Effector memory CD8-positive, alpha-beta T cell (primary cell): ENCODE results near the gene LENG8.
A peak's percentile ranks its signal among the peaks of the same experiment; 100 is the strongest.
"Not testable (repeated sequence)": the region's sequence is repeated elsewhere in the genome, so short reads cannot be mapped to it uniquely, and the experiment has no call there.

Experiments used
- ATAC-seq: fragments of 150-1000 bp; cut with Tn5 transposase; replicated peaks from 2 replicates; pipeline ENCODE4 v1.10.0; 2021; ENCODE audit warnings: mild to moderate bottlenecking, moderate library complexity
- DNase-seq, 3 experiments: peaks; one replicate each; pipeline ENCODE4 v3.0.0; 2021
- H3K27ac Mint-ChIP-seq, 2 donors: one replicate each; pipeline ENCODE4 v1.8.0; 2022; ENCODE audit warnings: mild to moderate bottlenecking in 2 of 2, mixed read lengths in 2 of 2, moderate library complexity in 2 of 2
- H3K27me3 Mint-ChIP-seq, 2 donors: one replicate each; pipeline ENCODE4 v1.8.0; 2022; ENCODE audit warnings: mixed read lengths in 2 of 2
- H3K36me3 Mint-ChIP-seq: one replicate; pipeline ENCODE4 v1.8.0; 2022; ENCODE audit warnings: mild to moderate bottlenecking, moderate library complexity, mixed read lengths; ENCODE audit not compliant: insufficient read depth
- H3K4me1 Mint-ChIP-seq, 2 donors: one replicate each; pipeline ENCODE4 v1.8.0; 2022; ENCODE audit warnings: low read depth in 2 of 2, mixed read lengths in 2 of 2
- H3K4me3 Mint-ChIP-seq, 2 donors: one replicate each; pipeline ENCODE4 v1.8.0; 2022; ENCODE audit warnings: mild to moderate bottlenecking in 2 of 2, mixed read lengths in 2 of 2, moderate library complexity in 2 of 2
- H3K9me3 Mint-ChIP-seq, 2 donors: one replicate each; pipeline ENCODE4 v1.8.0; 2022; ENCODE audit warnings: mixed read lengths in 2 of 2

Gene LENG8

GRCh38 chr19:54477650-54478049 is 28.7 kb downstream of the LENG8 start:
- H3K36me3 Mint-ChIP-seq, result no peaks in the 10 kb centered on the region
- no peaks in the 10 kb centered on the region for H3K9me3 Mint-ChIP-seq
- no peak overlapping the region for H3K4me3 Mint-ChIP-seq
- ATAC-seq (no peak), DNase-seq (no peak)
- H3K27ac Mint-ChIP-seq, result no peak overlapping the region
- peaks cover 10 to 21% of the 10 kb centered on the region in 2 donors for H3K4me1 Mint-ChIP-seq
- peaks cover 16 to 52% of the 10 kb centered on the region in 2 donors for H3K27me3 Mint-ChIP-seq

GRCh38 chr19:54478677-54479266 is 29.8 kb downstream of the LENG8 start:
- ATAC-seq, result peak; percentile 42
- no peaks in the 10 kb centered on the region for H3K9me3 Mint-ChIP-seq
- H3K27ac Mint-ChIP-seq, result no peak overlapping the region
- peaks cover 13 to 26% of the 10 kb centered on the region in 2 donors for H3K4me1 Mint-ChIP-seq
- peaks cover 8 to 43% of the 10 kb centered on the region in 2 donors for H3K27me3 Mint-ChIP-seq
- no peak overlapping the region for H3K4me3 Mint-ChIP-seq
- H3K36me3 Mint-ChIP-seq, result peaks cover 4% of the 10 kb centered on the region
- DNase-seq, result no peak

- Mint-ChIP-seq H3K9me3 (no peaks in the 10 kb centered on the region), H3K27ac (no peak overlapping the region), H3K4me1 (peaks cover 13 to 28% of the 10 kb centered on the region in 2 donors), H3K4me3 (no peak overlapping the region), H3K27me3 (peaks cover 11 to 49% of the 10 kb centered on the region in 2 donors), H3K36me3 (peaks cover 4% of the 10 kb centered on the region)
- ATAC-seq (no peak), DNase-seq (no peak)
These were observed 31.1 kb downstream of the LENG8 start for GRCh38 chr19:54480051-54480450.

GRCh38 chr19:54481326-54481930 is 32.4 kb downstream of the LENG8 start:
- no peaks in the 10 kb centered on the region for H3K9me3 Mint-ChIP-seq
- peaks cover 16 to 39% of the 10 kb centered on the region in 2 donors for H3K4me1 Mint-ChIP-seq
- H3K27ac Mint-ChIP-seq, result no peak overlapping the region
- H3K36me3 Mint-ChIP-seq, result peaks cover 6% of the 10 kb centered on the region
- peak overlapping the region; percentile 29 to 57 for H3K4me3 Mint-ChIP-seq
- peaks cover 11 to 49% of the 10 kb centered on the region in 2 donors for H3K27me3 Mint-ChIP-seq
- ATAC-seq (peak; percentile 56), DNase-seq (peak in 2 of 3 experiments; percentile 42 to 43)

- DNase-seq (no peak), ATAC-seq (no peak)
- Mint-ChIP-seq H3K4me1 (peaks cover 16 to 39% of the 10 kb centered on the region in 2 donors), H3K9me3 (no peaks in the 10 kb centered on the region), H3K27me3 (peaks cover 11 to 38% of the 10 kb centered on the region in 2 donors), H3K36me3 (peaks cover 6% of the 10 kb centered on the region), H3K27ac (no peak overlapping the region), H3K4me3 (peak overlapping the region in 1 of 2 donors; percentile 46)
These were observed 33.9 kb downstream of the LENG8 start for GRCh38 chr19:54482889-54483288.

- DNase-seq (no peak), ATAC-seq (no peak)
- Mint-ChIP-seq H3K27me3 (peaks cover 7 to 25% of the 10 kb centered on the region in 2 donors), H3K9me3 (no peaks in the 10 kb centered on the region), H3K36me3 (peaks cover 6% of the 10 kb centered on the region), H3K4me1 (peaks cover 16 to 35% of the 10 kb centered on the region in 2 donors), H3K27ac (no peak overlapping the region), H3K4me3 (peak overlapping the region in 1 of 2 donors; percentile 11)
These were observed 35.5 kb downstream of the LENG8 start for GRCh38 chr19:54484451-54484850.

GRCh38 chr19:54485851-54486250 is 36.9 kb downstream of the LENG8 start:
- H3K4me1 Mint-ChIP-seq, result peaks cover 14 to 34% of the 10 kb centered on the region in 2 donors
- ATAC-seq (no peak), DNase-seq (no peak)
- H3K36me3 Mint-ChIP-seq, result peaks cover 6% of the 10 kb centered on the region
- H3K4me3 Mint-ChIP-seq, result peak overlapping the region; percentile 53 to 66
- no peak overlapping the region for H3K27ac Mint-ChIP-seq
- peaks cover 7 to 20% of the 10 kb centered on the region in 2 donors for H3K27me3 Mint-ChIP-seq
- H3K9me3 Mint-ChIP-seq, result no peaks in the 10 kb centered on the region

- peaks cover 2% of the 10 kb centered on the region for H3K36me3 Mint-ChIP-seq
- ATAC-seq (no peak), DNase-seq (no peak)
- H3K27ac Mint-ChIP-seq, result no peak overlapping the region
- no peak overlapping the region for H3K4me3 Mint-ChIP-seq
- peaks cover 3 to 20% of the 10 kb centered on the region in 2 donors for H3K4me1 Mint-ChIP-seq
- H3K27me3 Mint-ChIP-seq, result peaks cover 6 to 27% of the 10 kb centered on the region in 2 donors
- H3K9me3 Mint-ChIP-seq, result no peaks in the 10 kb centered on the region
These were observed 40.3 kb downstream of the LENG8 start for GRCh38 chr19:54489341-54489740.

GRCh38 chr19:54489766-54490165 is 40.8 kb downstream of the LENG8 start:
- Mint-ChIP-seq H3K9me3 (no peaks in the 10 kb centered on the region), H3K4me1 (peaks cover 3 to 20% of the 10 kb centered on the region in 2 donors), H3K27me3 (peaks cover 5 to 27% of the 10 kb centered on the region in 2 donors), H3K4me3 (no peak overlapping the region), H3K36me3 (peaks cover 2% of the 10 kb centered on the region), H3K27ac (no peak overlapping the region)
- DNase-seq (no peak), ATAC-seq (no peak)

GRCh38 chr19:54492568-54492967 is 43.6 kb downstream of the LENG8 start:
- Mint-ChIP-seq H3K27ac (no peak overlapping the region), H3K4me1 (peaks cover 7 to 18% of the 10 kb centered on the region in 2 donors), H3K27me3 (peaks cover 5 to 44% of the 10 kb centered on the region in 2 donors), H3K36me3 (no peaks in the 10 kb centered on the region), H3K9me3 (no peaks in the 10 kb centered on the region), H3K4me3 (no peak overlapping the region)
- ATAC-seq, result no peak
- DNase-seq, result no peak

GRCh38 chr19:54493056-54493455 is 44.1 kb downstream of the LENG8 start:
- H3K36me3 Mint-ChIP-seq, H3K27ac Mint-ChIP-seq, DNase-seq, ATAC-seq, H3K9me3 Mint-ChIP-seq, H3K4me3 Mint-ChIP-seq: not testable (repeated sequence)
- H3K27me3 Mint-ChIP-seq, result peaks cover 5 to 44% of the 10 kb centered on the region in 2 donors
- H3K4me1 Mint-ChIP-seq, result peaks cover 12 to 21% of the 10 kb centered on the region in 2 donors

- Mint-ChIP-seq H3K4me1 (peaks cover 13 to 21% of the 10 kb centered on the region in 2 donors), H3K4me3 (no peak overlapping the region), H3K36me3 (no peaks in the 10 kb centered on the region), H3K27me3 (peaks cover 6 to 46% of the 10 kb centered on the region in 2 donors), H3K27ac (no peak overlapping the region), H3K9me3 (no peaks in the 10 kb centered on the region)
- no peak for DNase-seq
- ATAC-seq, result no peak
These were observed 45.1 kb downstream of the LENG8 start for GRCh38 chr19:54493967-54494585.

GRCh38 chr19:54495284-54495683 is 46.3 kb downstream of the LENG8 start:
- DNase-seq, H3K4me3 Mint-ChIP-seq, H3K36me3 Mint-ChIP-seq, H3K27ac Mint-ChIP-seq, H3K9me3 Mint-ChIP-seq: not testable (repeated sequence)
- Mint-ChIP-seq H3K4me1 (peaks cover 16 to 26% of the 10 kb centered on the region in 2 donors), H3K27me3 (peaks cover 10 to 52% of the 10 kb centered on the region in 2 donors)
- ATAC-seq, result peak; percentile 59
